PC-9 (cell line): ENCODE results near the gene CA12.

Source experiments
- EZH2 ChIP-seq: fragments of 200-600 bp; sonication (generic); IDR thresholded peaks from 2 replicates; pipeline ENCODE4 v1.8.0; 2017; ENCODE audit warnings: antibody characterized with exemption, low read depth
- TF ChIP-seq, protein P1 (sequence below): fragments of 200-600 bp; sonication (generic); conservative IDR thresholded peaks from 2 replicates; pipeline ENCODE4 v1.6.1; 2017; ENCODE audit warnings: mixed run types, antibody characterized with exemption, mild to moderate bottlenecking, moderate library complexity

- TF ChIP-seq, protein P1, sequence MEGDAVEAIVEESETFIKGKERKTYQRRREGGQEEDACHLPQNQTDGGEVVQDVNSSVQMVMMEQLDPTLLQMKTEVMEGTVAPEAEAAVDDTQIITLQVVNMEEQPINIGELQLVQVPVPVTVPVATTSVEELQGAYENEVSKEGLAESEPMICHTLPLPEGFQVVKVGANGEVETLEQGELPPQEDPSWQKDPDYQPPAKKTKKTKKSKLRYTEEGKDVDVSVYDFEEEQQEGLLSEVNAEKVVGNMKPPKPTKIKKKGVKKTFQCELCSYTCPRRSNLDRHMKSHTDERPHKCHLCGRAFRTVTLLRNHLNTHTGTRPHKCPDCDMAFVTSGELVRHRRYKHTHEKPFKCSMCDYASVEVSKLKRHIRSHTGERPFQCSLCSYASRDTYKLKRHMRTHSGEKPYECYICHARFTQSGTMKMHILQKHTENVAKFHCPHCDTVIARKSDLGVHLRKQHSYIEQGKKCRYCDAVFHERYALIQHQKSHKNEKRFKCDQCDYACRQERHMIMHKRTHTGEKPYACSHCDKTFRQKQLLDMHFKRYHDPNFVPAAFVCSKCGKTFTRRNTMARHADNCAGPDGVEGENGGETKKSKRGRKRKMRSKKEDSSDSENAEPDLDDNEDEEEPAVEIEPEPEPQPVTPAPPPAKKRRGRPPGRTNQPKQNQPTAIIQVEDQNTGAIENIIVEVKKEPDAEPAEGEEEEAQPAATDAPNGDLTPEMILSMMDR, result no peak
- no peak for TF ChIP-seq EZH2
Observed at GRCh38 chr15:63301088-63301487, 80.6 kb downstream of the CA12 start.
